ENCODE results near the gene TES. TPM values are rescaled to one million over a fixed set of nuclear protein-coding genes. Genes with fewer than 3 reads are reported as not detected.
"Not testable (repeated sequence)": the region's sequence is repeated elsewhere in the genome, so short reads cannot be mapped to it uniquely, and the experiment has no call there.

The TES gene
- total RNA-seq = 100 to 1,000 TPM; 292 to 317 TPM
- long read RNA-seq, donor 1, transcript TES-201 (7 exons, 2,782 nt) = major isoform, 172 of 236 reads
- long read RNA-seq, donor 1, transcript TES-211 (3 exons, 911 nt) = minor isoform, 7 of 236 reads
- long read RNA-seq, donor 1, transcript TES-202 (7 exons, 2,763 nt) = minor isoform, 10 of 236 reads
- long read RNA-seq, donor 1, partial matches to known transcripts = 32 of 236 reads
- long read RNA-seq, donor 1, other reads (novel, unspliced or antisense) = 14 of 236 reads
- long read RNA-seq, donor 2, transcript TES-202 (7 exons, 2,763 nt) = minor isoform, 62 of 765 reads
- long read RNA-seq, donor 2, transcript TES-201 (7 exons, 2,782 nt) = major isoform, 589 of 765 reads
- long read RNA-seq, donor 2, transcript TES-211 (3 exons, 911 nt) = minor isoform, 7 of 765 reads
- long read RNA-seq, donor 2, partial matches to known transcripts = 60 of 765 reads
- long read RNA-seq, donor 2, other reads (novel, unspliced or antisense) = 41 of 765 reads

- intact Hi-C loops (cut with DNase I) = no loop called here
- DNase-seq (ENCODE audit: low spot score) = peak; percentile 92
Measured at GRCh38 chr7:116210345-116211005, at the start of gene TES. TES (plus strand) TSS chr7:116210539; CDS start chr7:116210708, 169 bp downstream.

- intact Hi-C loops (cut with DNase I) = no loop called here
- no peak for DNase-seq (ENCODE audit: low spot score)
Measured at GRCh38 chr7:116161728-116162127, 48.6 kb upstream of the TES start.

GRCh38 chr7:116162254-116162653 is 48.1 kb upstream of the TES start:
- no peak for DNase-seq (ENCODE audit: low spot score)
- intact Hi-C loops (cut with DNase I) = no loop called here

GRCh38 chr7:116162992-116163391 is 47.3 kb upstream of the TES start:
- intact Hi-C loops (cut with DNase I) = no loop called here
- no peak for DNase-seq (ENCODE audit: low spot score)

- DNase-seq (ENCODE audit: low spot score) = no peak
- intact Hi-C loops (cut with DNase I) = no loop called here
Measured at GRCh38 chr7:116164552-116165306, 45.6 kb upstream of the TES start.

GRCh38 chr7:116165717-116166116 is 44.6 kb upstream of the TES start:
- DNase-seq (ENCODE audit: low spot score) = no peak
- intact Hi-C loops (cut with DNase I) = no loop called here

GRCh38 chr7:116166156-116166555 is 44.2 kb upstream of the TES start:
- intact Hi-C loops (cut with DNase I) = no loop called here
- no peak for DNase-seq (ENCODE audit: low spot score)

- DNase-seq (ENCODE audit: low spot score) = no peak
Measured at GRCh38 chr7:116167177-116167576, 43.2 kb upstream of the TES start.

GRCh38 chr7:116169060-116169459 is 41.3 kb upstream of the TES start:
- intact Hi-C loops (cut with DNase I) = no loop called here
- DNase-seq (ENCODE audit: low spot score) = no peak

More at GRCh38 chr7:116167177-116167576, 43.2 kb upstream of the TES start:
- intact Hi-C loops (cut with DNase I) = no loop called here

GRCh38 chr7:116170180-116170579 is 40.2 kb upstream of the TES start:
- DNase-seq (ENCODE audit: low spot score) = no peak
- intact Hi-C loops (cut with DNase I) = loop anchor here (10.0 kb wide), 3 partner anchors 65 to 635 kb away; no protein-coding TSS in a partner anchor

- no peak for DNase-seq (ENCODE audit: low spot score)
- intact Hi-C loops (cut with DNase I) = loop anchor here (10.0 kb wide), 3 partner anchors 64 to 634 kb away; no protein-coding TSS in a partner anchor
Measured at GRCh38 chr7:116171094-116171493, 39.2 kb upstream of the TES start.

- intact Hi-C loops (cut with DNase I) = loop anchor here (10.0 kb wide), 3 partner anchors 62 to 632 kb away; no protein-coding TSS in a partner anchor
- no peak for DNase-seq (ENCODE audit: low spot score)
Measured at GRCh38 chr7:116172353-116172752, 38.0 kb upstream of the TES start.

GRCh38 chr7:116173051-116174028 is 37.0 kb upstream of the TES start:
- no peak for DNase-seq (ENCODE audit: low spot score)
- intact Hi-C loops (cut with DNase I) = loop anchor here (10.0 kb wide), 3 partner anchors 61 to 631 kb away; no protein-coding TSS in a partner anchor

GRCh38 chr7:116175095-116175494 is 35.2 kb upstream of the TES start:
- DNase-seq (ENCODE audit: low spot score) = not testable (repeated sequence)
- intact Hi-C loops (cut with DNase I) = loop anchor here (10.0 kb wide), 3 partner anchors 60 to 630 kb away; no protein-coding TSS in a partner anchor

GRCh38 chr7:116176226-116176625 is 34.1 kb upstream of the TES start:
- no peak for DNase-seq (ENCODE audit: low spot score)
- intact Hi-C loops (cut with DNase I) = loop anchor here (10.0 kb wide), 3 partner anchors 59 to 629 kb away; no protein-coding TSS in a partner anchor

GRCh38 chr7:116177009-116177408 is 33.3 kb upstream of the TES start:
- intact Hi-C loops (cut with DNase I) = loop anchor here (10.0 kb wide), 3 partner anchors 58 to 628 kb away; no protein-coding TSS in a partner anchor
- DNase-seq (ENCODE audit: low spot score) = no peak

GRCh38 chr7:116180302-116180701 is 30.0 kb upstream of the TES start:
- intact Hi-C loops (cut with DNase I) = loop anchor here in 1 of 2 donors (5.0 kb wide), 2 partner anchors 57 to 407 kb away; no protein-coding TSS in a partner anchor

GRCh38 chr7:116182023-116182422 is 28.3 kb upstream of the TES start:
- intact Hi-C loops (cut with DNase I) = loop anchor here in 1 of 2 donors (5.0 kb wide), 2 partner anchors 55 to 405 kb away; no protein-coding TSS in a partner anchor
- no peak for DNase-seq (ENCODE audit: low spot score)

More at GRCh38 chr7:116180302-116180701, 30.0 kb upstream of the TES start:
- DNase-seq (ENCODE audit: low spot score) = no peak

Measured in posterior vena cava (tissue), 2 donors.